HG02623 (cell line): ENCODE results near the gene MACROH2A1.

ENCODE experiments used
- ATAC-seq: cut with Tn5 transposase; IDR thresholded peaks from one replicate; pipeline ENCODE4 v1.9.1; 2021; ENCODE audit warnings: moderate library complexity; ENCODE audit not compliant: unreplicated experiment

The MACROH2A1 gene

DNA sequence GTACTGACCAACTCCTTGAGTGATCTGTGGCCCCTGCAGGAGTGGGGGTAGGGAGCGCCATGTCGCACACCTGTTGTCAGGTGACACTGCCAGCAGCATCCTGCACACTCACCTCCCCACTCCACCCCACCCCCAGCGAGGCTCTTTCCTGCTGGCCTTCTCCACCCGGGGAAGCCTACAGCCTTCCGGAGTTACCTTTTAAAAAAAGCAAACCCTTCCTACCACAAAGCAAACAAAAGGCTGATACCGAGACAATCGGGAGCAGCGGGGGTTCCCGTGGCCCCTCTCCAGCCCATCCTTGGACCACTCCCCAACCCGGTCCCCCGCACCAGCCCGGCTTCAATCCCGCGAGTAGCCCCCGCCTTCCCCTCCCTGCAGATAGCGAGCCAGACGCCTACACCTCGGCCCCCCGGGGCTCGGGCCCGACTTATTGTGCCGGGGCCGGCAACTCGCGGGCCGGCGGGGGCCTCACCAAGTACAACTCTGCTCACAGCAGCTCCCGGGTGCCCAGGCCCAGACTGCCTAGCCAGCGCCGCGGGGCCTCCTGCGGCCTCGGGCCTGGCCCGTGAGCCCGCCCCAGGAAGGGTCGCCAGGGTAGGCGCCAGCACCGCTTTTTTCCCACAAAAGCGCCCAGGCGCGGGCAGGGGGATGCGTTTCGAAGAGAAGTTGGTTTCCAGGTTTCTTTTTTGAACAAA is 724 bp downstream of the MACROH2A1 start:
- no peak for ATAC-seq

DNA sequence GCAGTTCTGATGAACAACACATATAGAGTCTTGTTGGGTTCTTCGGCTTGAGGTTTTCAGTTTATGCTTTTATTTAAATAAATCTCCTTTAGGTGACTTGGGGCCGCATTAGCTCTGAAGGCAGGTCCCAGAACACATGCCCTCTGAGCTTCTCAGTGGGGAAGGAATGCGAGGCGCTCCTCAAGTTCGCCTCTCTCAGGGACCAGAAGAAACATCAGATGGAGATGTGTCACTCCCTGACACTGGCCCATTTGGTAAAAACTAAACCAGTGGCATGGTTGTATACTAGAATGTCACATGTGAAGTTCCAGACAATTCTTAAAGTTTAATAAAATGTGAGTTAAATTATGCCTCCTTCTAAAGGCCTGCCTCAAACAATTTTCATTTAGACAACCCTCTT is 1.9 kb downstream of the MACROH2A1 start:
- ATAC-seq: no peak

DNA sequence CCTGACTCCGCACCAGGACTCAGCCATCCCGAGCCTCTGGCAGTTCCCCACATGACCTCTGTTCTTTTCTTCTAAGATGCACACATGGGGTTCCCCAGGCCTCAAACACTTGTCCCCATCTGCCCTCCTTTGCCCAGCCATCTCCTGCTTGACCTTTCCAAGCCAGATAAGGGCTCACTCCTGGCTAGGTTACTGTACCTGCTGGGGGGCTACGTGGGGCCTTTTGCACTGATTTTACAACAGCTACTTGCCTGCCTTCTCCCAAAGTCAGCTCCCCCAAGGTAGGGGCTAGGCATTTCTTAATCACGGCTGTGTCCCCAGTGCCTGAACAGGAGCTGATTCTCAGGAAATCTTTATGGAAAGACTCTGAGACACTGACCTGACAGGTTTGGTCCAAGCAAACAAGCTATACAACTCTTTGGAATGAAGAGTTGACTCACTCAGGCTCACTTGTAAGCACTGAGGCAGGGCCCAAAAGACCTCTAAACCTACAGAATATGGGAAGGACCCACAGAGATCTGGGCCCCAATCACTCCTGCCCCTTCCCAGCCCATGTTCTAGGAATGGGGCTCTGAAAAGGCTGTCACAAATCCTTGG is 2.5 kb downstream of the MACROH2A1 start:
- no peak for ATAC-seq

DNA sequence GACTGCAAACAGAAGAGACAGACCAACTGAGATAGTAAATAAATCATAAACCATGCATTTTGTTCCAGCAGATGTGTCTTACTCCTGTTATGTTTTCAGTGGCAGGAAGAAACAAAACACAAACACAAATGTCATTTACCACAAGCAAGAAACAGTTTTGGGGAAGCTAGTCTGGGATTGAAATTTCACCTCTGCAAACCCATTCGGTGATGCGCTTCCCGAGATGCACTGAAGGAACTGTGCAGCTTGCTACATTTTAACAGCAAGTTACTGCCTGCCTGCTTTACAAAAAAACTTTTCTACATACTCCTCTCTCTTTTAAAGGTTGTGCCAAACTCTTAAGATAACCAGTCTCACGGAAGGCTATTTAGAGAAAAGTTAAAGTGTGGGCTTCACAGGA is 3.2 kb downstream of the MACROH2A1 start:
- ATAC-seq: no peak

DNA sequence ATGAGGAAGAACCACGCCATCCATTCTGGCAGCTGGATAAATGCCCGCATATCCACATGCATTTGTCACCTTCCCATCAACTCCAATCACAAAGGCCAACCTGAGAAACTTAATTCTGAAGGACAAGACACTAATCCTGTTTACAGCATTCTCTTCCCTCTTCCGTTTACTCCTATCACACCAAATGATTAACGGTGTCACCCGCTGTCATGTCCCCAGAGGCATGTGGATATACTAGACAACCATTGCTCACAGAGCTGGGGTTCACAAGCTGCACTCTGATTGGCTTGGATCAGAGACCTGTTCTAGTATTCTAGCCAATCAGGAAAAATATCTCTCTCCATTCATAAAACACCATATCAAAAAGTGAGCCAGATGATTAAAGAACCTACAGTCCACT is 3.6 kb downstream of the MACROH2A1 start:
- no peak for ATAC-seq

DNA sequence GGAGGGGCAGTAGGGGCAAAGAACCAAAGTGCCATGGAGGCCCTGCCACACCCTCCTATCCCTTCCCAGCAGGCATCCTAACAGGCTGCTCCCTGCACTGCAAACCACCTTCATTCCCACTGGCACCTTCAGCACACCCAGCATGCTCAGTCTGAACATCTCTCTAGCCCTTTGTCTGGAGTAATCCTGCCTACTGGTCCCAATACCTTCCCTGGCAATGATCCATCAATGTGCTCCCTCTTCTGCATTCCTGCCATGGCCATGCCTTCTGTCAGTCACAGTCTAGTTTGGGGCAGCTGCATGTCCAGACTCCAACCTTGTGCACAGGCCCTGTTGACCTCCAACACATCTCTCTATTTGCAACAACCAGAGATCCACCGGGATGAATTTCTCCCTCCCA is 4.9 kb downstream of the MACROH2A1 start:
- ATAC-seq: no peak

DNA sequence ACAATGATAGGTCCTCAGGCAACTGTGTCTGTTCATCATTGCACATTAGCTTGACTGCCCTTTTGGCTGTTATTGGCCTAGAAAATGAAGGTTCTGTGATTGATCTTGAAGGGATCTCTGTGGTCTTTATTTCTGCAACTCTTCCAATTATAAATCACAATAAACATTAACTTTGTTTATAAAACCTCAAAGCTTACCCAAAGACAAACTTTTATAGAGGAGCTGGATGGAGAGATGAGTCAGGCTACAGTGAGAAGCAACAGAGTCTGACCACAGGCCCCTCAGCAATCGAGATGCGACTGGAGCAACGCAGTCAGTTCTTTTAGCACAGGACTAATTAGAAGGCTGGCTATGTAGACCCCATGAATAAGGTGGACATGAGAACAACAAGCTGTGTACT is 5.3 kb downstream of the MACROH2A1 start:
- ATAC-seq: no peak

DNA sequence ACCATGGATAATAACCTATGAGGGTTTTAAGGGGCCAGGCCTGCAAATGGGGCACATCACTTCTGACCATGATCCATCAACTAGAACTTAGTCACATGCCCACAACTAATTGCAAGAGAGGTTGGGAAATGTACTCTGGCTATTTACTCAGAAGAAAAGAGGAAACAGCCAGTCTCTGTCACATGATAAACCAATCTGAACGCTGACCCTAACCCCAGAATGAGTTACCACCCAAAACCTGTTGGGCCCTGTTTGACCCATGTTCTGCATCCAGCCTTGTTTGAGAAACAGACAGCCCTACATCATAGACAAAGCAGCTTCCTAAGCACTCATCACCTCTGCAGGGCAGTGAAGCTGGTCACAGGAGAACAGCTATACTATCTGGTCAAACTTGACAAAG is 5.8 kb downstream of the MACROH2A1 start:
- no peak for ATAC-seq

DNA sequence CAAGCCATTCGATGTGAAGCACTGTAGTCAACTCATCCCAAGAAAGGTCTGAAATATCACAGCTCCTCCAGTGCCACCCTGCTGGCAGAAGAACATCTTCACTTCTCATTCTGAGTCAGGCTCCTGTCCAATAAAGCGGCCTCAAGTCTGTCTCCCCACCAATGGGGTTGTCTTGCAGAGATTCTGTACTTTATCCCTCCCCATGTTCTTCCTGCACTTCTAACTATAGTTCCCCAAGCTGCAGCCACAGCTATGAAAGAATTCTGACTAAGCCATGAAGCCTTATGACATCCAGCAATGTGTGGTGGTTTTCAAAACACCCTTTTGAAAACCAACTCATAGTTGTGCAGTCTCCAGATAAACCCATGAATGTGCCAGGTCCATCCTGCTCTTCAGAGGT is 6.8 kb downstream of the MACROH2A1 start:
- ATAC-seq: no peak

DNA sequence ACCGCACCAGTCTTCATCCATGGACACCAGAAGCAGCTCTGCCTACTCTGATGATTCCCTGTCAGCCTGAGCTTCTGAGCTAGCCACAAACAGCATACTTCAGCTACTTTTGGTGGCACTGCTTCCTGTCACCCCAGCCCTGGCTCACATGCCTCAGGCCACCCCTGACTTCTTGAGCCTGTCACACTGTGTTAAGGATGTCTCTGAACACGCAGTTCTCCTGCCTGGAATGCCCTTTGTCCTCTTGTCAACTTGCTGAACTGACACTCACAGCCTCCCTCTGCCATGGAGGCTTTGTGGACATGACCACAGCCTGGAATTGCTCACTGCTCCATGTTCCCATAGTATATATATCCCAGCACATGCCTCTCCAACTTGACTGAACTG is 7.2 kb downstream of the MACROH2A1 start:
- ATAC-seq: no peak

DNA sequence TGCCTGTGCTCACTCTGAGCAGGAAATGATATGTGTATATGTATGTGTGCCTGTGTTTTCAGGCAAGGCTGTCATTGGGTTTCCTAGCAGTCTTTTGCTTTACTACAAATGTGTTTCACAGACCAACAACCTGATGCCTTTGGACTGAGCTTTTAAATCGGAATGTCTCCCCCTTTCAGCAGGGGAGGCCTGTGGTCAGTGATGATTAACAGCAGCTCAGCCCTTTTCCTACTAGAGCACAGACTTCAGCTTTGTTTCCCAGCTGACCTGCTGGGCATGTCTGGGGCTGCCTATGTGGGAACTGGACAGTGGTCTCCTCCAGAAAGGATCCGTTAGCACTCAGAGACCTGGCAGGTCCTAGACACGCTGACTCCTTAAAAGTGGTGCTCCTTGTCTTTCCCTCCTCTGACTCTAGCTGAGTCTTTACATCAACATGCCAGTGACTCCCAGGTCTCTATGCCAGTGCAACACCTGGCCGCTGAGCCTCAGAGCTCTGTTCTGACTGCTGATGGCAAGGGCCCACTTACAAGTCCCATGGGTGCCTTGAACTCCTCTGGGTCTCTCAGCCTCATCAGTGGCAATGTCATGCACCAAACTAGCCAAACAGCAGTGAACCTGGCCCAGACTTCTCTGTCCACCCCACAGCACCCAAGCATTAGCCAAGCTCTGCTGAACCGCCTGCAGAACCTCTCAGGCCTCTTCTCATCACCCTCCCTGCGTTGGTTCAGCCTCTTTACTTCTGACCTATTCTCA is 7.7 kb downstream of the MACROH2A1 start:
- no peak for ATAC-seq

DNA sequence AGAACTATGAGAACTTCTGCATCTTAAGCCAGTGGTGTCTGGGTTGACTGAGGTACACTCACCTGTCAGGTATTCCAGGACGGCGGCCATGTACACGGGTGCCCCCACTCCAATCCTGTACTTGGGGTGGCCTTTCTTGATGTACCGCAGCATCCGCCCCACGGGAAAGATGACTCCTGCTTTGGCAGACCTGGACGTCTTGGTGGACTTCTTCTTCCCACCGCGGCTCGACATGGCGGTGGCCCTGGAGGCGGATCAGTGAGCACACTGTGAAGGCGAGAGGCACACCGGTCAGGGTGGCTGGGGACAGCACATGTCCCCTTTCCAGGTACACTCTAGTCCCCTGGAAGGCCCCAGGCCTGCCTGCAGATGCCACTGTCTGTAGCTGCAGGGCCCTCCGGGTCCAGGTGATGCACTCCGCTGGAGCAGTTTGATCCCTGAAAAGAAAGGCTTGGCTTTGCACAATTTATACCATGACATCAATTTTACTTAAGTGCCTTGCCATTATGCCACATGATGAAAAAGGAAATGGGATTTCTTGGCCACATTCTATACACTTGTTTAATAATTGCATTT is 10.1 kb downstream of the MACROH2A1 start:
- ATAC-seq: no peak

DNA sequence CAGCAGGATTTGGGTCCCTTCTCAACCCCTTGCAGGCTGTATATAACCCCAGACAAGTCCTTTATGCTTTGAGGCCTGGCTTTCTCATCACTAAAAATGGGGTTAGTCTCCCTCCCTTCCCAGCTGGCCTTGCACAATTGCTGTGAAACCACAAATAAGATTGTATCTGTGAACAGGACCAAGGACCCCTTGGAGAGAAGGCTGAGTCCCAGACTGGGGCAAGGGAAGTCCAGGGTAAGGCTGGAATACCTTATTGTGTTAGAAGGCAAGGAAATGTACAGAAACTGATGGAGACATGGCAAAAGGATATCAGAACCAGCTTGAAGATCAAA is 11.4 kb downstream of the MACROH2A1 start:
- no peak for ATAC-seq

DNA sequence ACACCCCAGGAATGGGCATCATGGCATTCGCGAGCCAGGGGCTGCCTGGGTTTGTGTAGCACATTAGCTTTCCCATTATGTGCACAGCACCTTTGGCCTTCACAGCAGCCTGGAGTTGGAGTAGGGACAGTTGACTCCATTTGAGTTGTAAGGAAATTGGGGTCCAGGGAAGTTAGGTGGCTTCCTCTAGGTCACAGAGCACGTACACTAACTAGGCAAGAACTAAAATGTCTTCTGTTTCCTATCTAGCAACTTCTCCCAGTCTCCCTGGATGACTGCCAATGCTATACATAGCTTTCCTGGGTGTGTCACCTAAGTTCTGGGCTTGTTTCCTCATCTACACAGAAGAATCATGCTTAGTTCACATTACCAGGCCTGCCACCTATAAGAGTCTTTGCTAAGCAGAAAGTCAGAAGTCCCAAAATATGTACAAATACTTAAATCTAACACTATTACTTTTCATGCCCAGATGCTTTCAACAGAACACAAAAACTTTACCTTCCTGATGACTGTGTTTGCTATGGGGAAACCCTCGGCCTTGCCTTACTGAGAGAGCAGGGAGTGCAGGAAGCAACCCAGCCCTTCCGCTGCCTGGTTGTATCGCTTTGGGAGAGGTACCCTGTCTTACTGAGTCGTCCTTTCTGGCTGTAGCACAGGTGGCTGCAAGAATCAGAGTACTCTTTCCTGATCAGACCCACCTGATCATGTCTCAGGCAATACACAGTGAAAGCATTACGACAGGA is 12.0 kb downstream of the MACROH2A1 start:
- no peak for ATAC-seq

DNA sequence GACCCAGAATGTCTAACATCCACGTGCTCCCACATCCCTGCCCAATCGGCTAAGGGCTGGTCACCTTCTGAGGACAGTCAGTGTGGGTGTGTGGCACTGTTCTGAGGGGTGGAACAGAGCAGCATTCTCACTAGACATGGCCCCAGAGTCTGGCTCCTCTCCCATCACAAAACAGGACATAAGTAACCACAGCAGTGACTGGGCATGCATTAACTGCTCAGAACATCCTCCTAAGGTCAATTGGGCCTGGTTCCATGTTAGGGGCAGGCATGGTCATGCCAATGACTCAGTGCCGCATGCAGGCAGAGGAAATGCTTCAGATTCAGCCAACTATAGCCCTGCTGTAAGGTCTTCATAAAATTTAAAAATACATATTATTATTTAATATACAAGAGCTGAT is 12.9 kb downstream of the MACROH2A1 start:
- ATAC-seq: no peak

DNA sequence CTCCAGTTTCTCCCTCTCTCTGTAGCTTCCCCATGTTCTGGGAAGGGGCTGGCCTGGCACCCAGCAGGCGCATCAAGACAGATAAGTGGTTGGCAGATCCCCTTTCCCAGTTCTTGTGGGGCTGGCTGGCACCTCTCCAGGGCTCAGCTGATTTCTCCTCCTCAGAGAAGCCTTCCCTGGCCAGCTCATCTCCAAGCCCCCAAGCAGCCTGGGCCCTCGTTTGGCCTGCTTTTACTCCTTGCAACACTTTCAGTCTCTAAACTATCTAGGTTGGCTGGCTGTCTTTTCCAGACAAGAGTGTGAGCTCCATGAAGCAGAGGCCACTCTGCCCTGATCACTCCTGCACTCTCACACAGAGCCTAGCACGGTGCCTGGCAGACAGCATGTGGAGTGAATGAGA is 13.5 kb downstream of the MACROH2A1 start:
- ATAC-seq: no peak

DNA sequence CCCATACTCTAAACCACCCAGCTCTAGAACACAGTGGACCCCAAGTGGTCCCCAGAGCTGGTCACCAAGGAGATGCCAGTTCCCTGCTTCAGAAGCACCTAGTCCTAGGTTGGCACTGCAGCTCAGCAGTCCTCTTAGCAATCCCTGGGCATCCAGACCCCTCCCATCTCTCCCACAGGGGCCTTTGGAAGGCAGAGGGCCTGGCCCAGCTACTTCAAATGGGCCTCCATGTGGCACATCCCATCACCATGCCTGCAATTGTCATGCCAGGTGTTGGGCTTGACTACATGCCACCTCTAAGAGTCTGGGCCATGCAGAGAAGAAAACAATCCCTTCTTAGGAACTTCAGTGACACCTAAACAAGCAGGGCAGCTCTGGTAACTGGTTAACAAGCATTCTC is 14.1 kb downstream of the MACROH2A1 start:
- ATAC-seq: no peak

DNA sequence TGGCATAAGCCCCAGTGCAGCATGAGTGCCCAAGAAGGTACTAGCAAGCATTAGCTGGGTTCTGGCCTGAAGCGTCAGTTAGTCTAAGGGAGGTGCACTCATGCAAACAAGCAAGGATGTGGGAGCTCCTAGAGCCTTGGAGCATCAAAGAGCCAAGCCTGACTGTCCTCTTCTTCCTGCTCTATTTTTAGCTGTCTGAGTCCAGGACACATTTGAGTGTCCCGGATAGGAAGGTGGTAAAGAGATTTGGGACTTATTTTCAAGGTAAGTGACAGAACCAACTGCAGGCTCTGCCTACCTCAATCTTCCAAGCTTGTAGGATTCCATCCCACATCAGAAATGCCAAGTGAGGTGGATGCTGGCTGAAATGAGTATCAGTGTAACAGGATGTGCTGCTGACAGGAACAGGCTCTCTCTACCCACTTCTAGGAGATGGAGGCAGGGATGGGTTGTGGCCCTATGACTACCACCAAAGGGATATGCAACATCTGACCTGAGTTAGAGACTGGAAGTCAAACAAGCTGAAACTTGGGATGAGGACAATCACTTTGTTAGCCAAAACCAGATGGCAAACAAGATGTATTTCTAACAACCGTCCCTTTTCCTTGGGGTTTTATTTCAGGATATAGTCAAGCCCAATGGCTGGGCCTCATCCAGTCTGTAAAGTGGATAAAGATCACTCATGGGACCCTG is 15.1 kb downstream of the MACROH2A1 start:
- ATAC-seq: no peak

DNA sequence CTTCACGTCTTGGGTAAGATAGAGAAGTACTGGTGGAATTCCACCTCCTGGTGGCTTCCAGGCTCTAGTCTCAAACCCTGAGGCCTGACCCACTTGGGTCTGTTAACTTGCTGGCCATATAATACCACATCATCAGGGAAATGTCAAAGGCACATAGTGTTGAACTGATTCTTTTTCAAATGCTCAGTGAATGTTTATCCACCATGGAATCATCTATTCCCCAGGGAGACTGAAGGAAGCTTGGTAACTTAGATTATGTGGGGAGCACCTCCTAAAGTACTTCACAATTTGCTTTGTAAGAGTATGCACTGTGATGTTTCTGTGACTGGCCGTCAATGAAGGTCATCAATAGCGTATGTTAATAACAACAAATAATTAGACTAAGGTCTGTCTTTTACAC is 16.1 kb downstream of the MACROH2A1 start:
- ATAC-seq: no peak

DNA sequence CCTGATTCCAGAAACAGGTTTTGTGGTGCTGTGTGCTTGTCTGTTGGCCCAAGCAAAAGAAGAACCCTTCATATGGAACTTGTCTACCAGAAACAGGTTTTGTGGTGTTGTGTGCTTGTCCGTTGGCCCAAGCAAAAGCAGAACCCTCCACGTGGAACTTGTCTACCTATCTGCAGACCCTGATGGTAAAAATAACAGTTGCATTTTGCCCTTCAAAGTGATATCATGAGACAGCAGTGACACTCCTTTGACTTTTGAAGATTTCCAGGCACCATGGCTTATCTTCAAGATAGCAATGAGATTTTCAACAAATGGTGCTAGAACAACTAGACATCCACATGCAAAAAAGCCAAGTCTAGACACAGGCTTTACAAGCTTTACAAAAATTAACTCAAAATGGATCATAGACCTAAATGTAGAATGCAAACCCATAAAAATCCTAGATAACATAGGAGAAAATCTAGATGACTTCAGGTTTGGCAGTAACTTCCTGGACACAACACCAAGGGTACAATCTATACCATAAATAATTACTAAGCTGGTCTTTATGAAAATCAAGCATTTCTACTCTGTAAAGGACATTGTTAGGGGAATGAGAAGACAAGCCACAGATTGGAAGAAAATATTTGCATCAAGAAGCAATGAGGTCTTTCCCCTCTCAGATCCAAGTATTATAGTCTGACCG is 16.8 kb downstream of the MACROH2A1 start:
- no peak for ATAC-seq
